ENCODE results near the gene CCDC3.
"Not testable (repeated sequence)": the region's sequence is repeated elsewhere in the genome, so short reads cannot be mapped to it uniquely, and the experiment has no call there.

CCDC3 gene

DNA sequence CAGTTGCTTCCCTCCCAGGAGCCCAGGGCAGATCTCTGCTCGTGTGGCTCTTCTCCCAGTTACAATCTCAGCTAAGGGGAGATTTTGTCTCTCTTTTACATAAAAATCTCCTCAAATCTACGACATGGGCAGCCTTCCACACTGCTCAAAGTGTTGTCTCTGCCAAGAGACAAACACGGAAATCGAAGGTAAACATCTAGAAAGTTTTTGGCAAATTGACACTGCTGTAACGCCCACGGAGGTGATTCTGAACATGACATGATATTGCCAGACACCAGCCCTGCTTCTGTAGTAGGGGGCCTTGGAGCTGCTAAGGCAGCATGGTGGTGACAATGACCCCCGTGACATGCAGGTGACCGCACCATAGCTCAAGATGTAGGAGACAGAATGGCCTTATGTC, 128.3 kb downstream of the CCDC3 start:
- Histone ChIP-seq H3K4me3 (ENCODE audit: low read length in 2 of 2) (no peak overlapping the region), H3K36me3 (ENCODE audit: control insufficient read depth in 2 of 2, insufficient read depth in 2 of 2, low read length in 2 of 2) (no peaks in the 10 kb centered on the region), H3K9ac (ENCODE audit: low read length in 2 of 2) (no peak overlapping the region), H3K4me1 (ENCODE audit: control insufficient read depth, insufficient read depth, low read length) (peaks cover 8% of the 10 kb centered on the region), H3K27me3 (ENCODE audit: control insufficient read depth in 1 of 2, insufficient read depth in 2 of 2, low read length in 2 of 2) (no peaks in the 10 kb centered on the region), H3K9me3 (ENCODE audit: control insufficient read depth in 2 of 2, low read length in 2 of 2) (no peaks in the 10 kb centered on the region), H3K27ac (ENCODE audit: low read length) (no peak overlapping the region)

DNA sequence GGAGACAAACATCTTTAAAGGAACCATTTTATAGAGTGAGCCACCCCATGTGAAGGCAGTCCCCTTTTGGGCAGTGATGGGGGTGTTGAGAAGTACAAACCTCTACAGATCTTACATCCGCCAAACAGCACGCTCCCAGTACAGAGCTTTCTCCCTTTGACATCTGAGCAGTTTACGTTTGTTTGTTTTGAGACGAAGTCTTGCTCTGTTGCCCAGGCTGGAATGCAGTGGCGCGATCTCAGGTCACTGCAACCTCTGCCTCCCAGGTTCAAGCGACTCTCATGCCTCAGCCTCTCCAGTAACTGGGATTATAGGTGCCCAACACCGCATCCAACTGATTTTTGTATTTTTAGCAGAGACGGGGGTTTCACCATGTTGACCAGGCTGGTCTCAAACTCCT, 128.9 kb downstream of the CCDC3 start:
- Histone ChIP-seq H3K9me3 (ENCODE audit: control insufficient read depth in 2 of 2, low read length in 2 of 2) (no peaks in the 10 kb centered on the region), H3K9ac (ENCODE audit: low read length in 2 of 2) (no peak overlapping the region), H3K27ac (ENCODE audit: low read length) (no peak overlapping the region), H3K36me3 (ENCODE audit: control insufficient read depth in 2 of 2, insufficient read depth in 2 of 2, low read length in 2 of 2) (no peaks in the 10 kb centered on the region), H3K4me1 (ENCODE audit: control insufficient read depth, insufficient read depth, low read length) (peaks cover 8% of the 10 kb centered on the region), H3K4me3 (ENCODE audit: low read length in 2 of 2) (no peak overlapping the region), H3K27me3 (ENCODE audit: control insufficient read depth in 1 of 2, insufficient read depth in 2 of 2, low read length in 2 of 2) (no peaks in the 10 kb centered on the region)

DNA sequence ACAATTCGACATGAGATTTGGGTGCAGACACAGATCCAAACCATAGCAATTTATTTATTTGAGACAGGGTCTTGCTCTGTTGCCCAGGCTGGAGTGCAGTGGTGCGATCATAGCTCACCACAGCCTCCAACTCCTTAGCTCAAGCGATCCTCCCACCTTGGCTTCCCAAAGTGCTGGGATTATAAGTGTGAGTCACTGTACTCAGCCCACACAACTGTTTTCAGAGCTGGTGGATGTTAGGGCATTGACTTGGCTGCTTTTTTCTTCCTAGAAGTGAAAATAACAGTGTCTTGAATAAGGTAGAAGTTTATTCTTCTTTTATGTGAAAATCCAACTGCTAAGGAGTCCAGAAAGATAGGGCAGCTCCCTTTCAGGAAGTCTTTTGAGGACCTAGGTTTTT, 132.1 kb downstream of the CCDC3 start:
- no peaks in the 10 kb centered on the region for H3K27me3 ChIP-seq (ENCODE audit: control insufficient read depth in 1 of 2, insufficient read depth in 2 of 2, low read length in 2 of 2)
- no peaks in the 10 kb centered on the region for H3K9me3 ChIP-seq (ENCODE audit: control insufficient read depth in 2 of 2, low read length in 2 of 2)
- H3K27ac ChIP-seq (ENCODE audit: low read length): no peak overlapping the region
- no peaks in the 10 kb centered on the region for H3K4me1 ChIP-seq (ENCODE audit: control insufficient read depth, insufficient read depth, low read length)
- H3K4me3 ChIP-seq (ENCODE audit: low read length in 2 of 2): no peak overlapping the region
- H3K36me3 ChIP-seq (ENCODE audit: control insufficient read depth in 2 of 2, insufficient read depth in 2 of 2, low read length in 2 of 2): no peaks in the 10 kb centered on the region
- no peak overlapping the region for H3K9ac ChIP-seq (ENCODE audit: low read length in 2 of 2)

DNA sequence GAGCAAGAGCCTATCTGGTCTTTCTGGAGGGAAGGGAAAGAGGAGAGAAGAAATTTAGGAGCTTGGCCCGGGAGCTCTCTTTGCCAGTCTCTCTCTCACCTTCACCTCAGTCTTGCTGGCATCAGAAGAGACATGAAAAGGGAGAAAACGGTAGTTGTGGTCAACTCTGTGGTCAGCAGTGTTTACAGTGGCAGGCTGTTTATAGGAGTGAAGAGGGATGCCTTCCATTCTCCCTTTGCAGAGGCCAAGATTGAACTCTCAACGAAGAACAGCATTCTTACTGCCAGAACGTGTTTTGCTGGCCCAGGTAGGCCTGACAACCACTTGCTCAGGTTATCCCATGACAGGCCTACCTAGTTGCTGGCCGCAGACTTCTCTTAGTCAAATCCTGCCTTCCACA, 133.3 kb downstream of the CCDC3 start:
- H3K27me3 ChIP-seq (ENCODE audit: control insufficient read depth in 1 of 2, insufficient read depth in 2 of 2, low read length in 2 of 2): no peaks in the 10 kb centered on the region
- no peak overlapping the region for H3K4me3 ChIP-seq (ENCODE audit: low read length in 2 of 2)
- H3K9ac ChIP-seq (ENCODE audit: low read length in 2 of 2): no peak overlapping the region
- H3K9me3 ChIP-seq (ENCODE audit: control insufficient read depth in 2 of 2, low read length in 2 of 2): no peaks in the 10 kb centered on the region
- no peaks in the 10 kb centered on the region for H3K4me1 ChIP-seq (ENCODE audit: control insufficient read depth, insufficient read depth, low read length)
- no peak overlapping the region for H3K27ac ChIP-seq (ENCODE audit: low read length)
- H3K36me3 ChIP-seq (ENCODE audit: control insufficient read depth in 2 of 2, insufficient read depth in 2 of 2, low read length in 2 of 2): no peaks in the 10 kb centered on the region

DNA sequence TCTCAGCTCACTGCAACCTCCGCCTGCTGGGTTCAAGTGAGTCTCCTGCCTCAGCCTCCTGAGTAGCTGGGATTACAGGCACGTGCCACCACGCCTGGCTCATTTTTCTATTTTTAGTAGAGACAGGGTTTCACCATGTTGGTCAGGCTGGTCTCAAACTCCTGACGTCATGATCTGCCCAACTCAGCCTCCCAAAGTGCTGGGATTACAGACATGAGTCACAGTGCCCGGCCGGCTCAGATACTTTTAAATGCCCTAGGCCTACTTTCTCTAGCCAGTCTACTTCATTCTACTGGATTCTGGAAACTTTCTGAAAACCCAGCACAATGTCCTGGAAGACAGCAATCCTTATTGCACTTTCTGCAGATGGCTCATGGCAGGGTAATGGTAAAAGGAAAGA, 136.0 kb downstream of the CCDC3 start:
- H3K36me3 ChIP-seq (ENCODE audit: control insufficient read depth in 2 of 2, insufficient read depth in 2 of 2, low read length in 2 of 2); H3K4me1 ChIP-seq (ENCODE audit: control insufficient read depth, insufficient read depth, low read length): not testable (repeated sequence)

DNA sequence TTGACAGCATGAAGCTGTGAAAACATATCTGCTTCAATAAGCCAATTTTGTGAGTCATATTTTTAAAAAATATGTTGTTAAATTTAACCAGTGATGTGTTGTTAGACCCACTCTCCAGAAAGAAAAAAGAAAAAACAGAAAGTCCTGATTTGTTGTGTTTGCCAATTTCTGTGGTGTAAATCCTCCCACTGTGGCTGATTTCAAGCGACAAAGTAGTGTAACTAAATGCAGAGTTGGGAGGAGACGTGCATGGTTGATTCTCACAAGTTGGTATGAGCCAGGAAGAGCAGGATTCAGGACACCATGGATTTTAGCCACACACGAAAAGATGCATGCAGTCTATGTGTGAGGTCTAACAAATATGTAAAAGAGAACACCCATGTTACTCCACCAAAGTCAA, 139.1 kb downstream of the CCDC3 start:
- Histone ChIP-seq H3K4me3 (ENCODE audit: low read length in 2 of 2) (no peak overlapping the region), H3K27ac (ENCODE audit: low read length) (no peak overlapping the region), H3K27me3 (ENCODE audit: control insufficient read depth in 1 of 2, insufficient read depth in 2 of 2, low read length in 2 of 2) (no peaks in the 10 kb centered on the region), H3K9ac (ENCODE audit: low read length in 2 of 2) (no peak overlapping the region), H3K9me3 (ENCODE audit: control insufficient read depth in 2 of 2, low read length in 2 of 2) (no peaks in the 10 kb centered on the region), H3K36me3 (ENCODE audit: control insufficient read depth in 2 of 2, insufficient read depth in 2 of 2, low read length in 2 of 2) (no peaks in the 10 kb centered on the region), H3K4me1 (ENCODE audit: control insufficient read depth, insufficient read depth, low read length) (no peaks in the 10 kb centered on the region)

More for the DNA sequence above, 136.0 kb downstream of the CCDC3 start:
- not testable (repeated sequence) for H3K27me3 ChIP-seq (ENCODE audit: control insufficient read depth in 1 of 2, insufficient read depth in 2 of 2, low read length in 2 of 2); H3K4me3 ChIP-seq (ENCODE audit: low read length in 2 of 2); H3K9ac ChIP-seq (ENCODE audit: low read length in 2 of 2); H3K9me3 ChIP-seq (ENCODE audit: control insufficient read depth in 2 of 2, low read length in 2 of 2); H3K27ac ChIP-seq (ENCODE audit: low read length)

DNA sequence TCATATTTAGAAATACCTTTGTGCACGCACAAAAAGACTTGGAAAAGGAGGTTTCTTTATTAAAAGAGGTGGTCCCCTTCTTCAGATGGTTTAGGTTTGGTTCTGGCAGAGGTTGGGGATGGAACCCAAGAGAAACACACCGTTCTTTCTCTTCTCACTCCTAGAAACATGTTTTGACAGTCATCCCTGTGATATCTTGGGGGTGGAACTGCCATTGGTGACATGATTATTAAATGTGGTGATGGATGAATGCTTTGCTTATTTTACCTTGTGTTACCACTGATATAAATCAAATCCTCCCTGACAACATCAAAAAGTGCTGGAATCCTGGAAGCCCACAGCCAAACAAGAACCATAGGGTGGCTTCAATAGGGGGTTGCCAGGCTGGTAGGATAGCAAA, 146.5 kb downstream of the CCDC3 start:
- Histone ChIP-seq H3K36me3 (ENCODE audit: control insufficient read depth in 2 of 2, insufficient read depth in 2 of 2, low read length in 2 of 2) (no peaks in the 10 kb centered on the region), H3K4me3 (ENCODE audit: low read length in 2 of 2) (no peak overlapping the region), H3K27me3 (ENCODE audit: control insufficient read depth in 1 of 2, insufficient read depth in 2 of 2, low read length in 2 of 2) (no peaks in the 10 kb centered on the region), H3K9ac (ENCODE audit: low read length in 2 of 2) (no peak overlapping the region), H3K9me3 (ENCODE audit: control insufficient read depth in 2 of 2, low read length in 2 of 2) (no peaks in the 10 kb centered on the region), H3K4me1 (ENCODE audit: control insufficient read depth, insufficient read depth, low read length) (no peaks in the 10 kb centered on the region), H3K27ac (ENCODE audit: low read length) (no peak overlapping the region)

DNA sequence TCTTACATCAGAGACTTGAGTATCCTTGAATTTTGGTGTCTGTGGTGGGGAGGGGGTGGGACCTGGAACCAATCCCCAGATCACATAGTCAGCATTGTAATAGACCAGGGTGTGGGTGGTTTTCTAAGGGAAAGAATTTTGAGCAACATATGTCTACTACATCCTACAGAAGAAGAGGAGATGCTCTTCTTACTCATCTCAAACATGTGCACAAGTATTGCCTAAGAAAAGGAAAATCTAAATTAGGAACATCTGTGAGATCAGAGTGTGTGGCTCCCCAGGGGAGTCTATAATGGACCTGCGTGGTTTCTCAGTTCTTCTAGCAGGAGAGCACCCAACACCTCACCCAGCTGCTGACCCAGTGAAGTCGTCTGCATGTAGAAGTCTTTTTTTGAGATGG, 148.8 kb downstream of the CCDC3 start:
- H3K9me3 ChIP-seq (ENCODE audit: control insufficient read depth in 2 of 2, low read length in 2 of 2): no peaks in the 10 kb centered on the region
- no peak overlapping the region for H3K9ac ChIP-seq (ENCODE audit: low read length in 2 of 2)
- no peak overlapping the region for H3K4me3 ChIP-seq (ENCODE audit: low read length in 2 of 2)
- H3K27ac ChIP-seq (ENCODE audit: low read length): no peak overlapping the region
- H3K4me1 ChIP-seq (ENCODE audit: control insufficient read depth, insufficient read depth, low read length): peaks cover 4% of the 10 kb centered on the region
- H3K27me3 ChIP-seq (ENCODE audit: control insufficient read depth in 1 of 2, insufficient read depth in 2 of 2, low read length in 2 of 2): no peaks in the 10 kb centered on the region
- H3K36me3 ChIP-seq (ENCODE audit: control insufficient read depth in 2 of 2, insufficient read depth in 2 of 2, low read length in 2 of 2): no peaks in the 10 kb centered on the region

DNA sequence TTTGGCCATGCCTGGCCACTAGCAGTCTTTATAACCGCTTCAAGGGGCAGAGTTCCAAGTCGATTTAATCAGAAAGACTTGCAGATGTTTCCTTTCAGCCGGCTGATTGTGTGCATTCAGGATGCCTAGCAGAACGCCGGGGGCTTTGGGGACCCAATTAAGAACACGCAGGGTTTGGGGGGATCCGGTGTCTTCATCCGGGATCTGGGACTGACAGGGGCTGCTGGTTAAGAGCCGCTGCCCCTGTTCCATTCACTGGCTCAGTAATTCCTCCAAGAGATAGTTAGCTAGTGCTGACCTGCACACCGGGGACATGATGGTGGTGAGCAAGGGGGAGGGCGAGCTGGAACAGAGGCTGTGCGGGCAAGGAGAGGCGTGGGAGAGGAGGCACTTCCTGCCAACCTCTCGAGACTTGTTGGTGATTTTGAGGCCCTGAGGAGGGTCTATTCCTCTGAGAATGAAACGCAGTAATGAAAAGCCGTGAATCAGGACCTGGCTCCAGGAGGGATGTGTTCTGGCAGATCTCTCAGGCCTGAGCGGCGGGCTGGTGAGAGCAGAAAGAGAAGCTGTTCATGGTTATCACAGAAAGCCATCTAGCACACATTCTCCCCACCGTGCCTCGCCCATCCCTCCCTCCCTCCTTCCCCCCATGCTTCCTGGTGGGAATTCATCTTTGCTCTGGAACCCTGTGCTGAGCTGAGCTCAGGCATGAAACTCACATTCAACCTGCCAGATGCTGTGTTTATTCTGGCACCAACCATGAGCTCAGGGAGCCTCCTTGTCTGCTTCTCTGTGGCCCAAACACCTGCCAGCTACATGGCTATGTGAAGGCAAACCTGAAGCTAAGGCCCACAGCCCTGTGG, 152.0 kb downstream of the CCDC3 start:
- Histone ChIP-seq H3K36me3 (ENCODE audit: control insufficient read depth in 2 of 2, insufficient read depth in 2 of 2, low read length in 2 of 2) (no peaks in the 10 kb centered on the region), H3K27me3 (ENCODE audit: control insufficient read depth in 1 of 2, insufficient read depth in 2 of 2, low read length in 2 of 2) (no peaks in the 10 kb centered on the region), H3K4me1 (ENCODE audit: control insufficient read depth, insufficient read depth, low read length) (peaks cover 12% of the 10 kb centered on the region), H3K27ac (ENCODE audit: low read length) (no peak overlapping the region), H3K4me3 (ENCODE audit: low read length in 2 of 2) (peak overlapping the region in 1 of 2 donors; percentile 8), H3K9me3 (ENCODE audit: control insufficient read depth in 2 of 2, low read length in 2 of 2) (no peaks in the 10 kb centered on the region), H3K9ac (ENCODE audit: low read length in 2 of 2) (no peak overlapping the region)

DNA sequence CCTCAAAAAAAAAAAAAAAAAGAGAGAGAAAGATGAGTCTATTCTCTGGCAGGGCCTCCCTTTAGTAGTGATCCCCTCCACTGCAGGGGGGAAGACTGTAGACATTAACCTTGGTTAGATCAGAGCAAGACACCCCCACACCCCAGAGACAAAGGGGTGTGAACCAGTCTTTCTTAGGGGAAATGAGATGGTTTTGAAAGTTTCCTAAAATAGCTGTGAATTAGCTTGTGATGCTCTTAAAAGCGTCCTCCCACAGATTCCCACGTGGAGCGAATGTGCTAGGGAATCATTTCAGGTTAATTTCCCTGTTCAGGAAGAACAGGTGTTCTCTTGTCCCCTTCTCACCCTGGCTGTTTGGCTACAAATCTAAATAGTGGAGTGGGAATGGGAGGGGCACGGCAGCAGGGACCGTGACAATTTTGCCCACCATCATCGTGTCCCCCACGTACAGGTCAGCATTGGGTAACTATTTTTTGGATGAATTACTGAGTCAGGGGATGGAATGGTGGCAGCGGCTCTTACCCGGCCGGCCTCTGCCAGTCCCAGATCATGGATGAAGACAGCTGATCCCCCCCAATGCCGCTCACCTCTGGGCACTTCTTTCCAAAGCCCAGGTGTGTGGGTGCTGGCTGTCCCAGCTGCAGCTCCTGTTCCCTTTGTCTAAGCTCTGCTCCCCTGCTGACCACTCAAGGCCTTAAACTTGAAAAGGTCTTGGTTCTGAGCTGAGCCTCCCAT, 152.9 kb downstream of the CCDC3 start:
- Histone ChIP-seq H3K27me3 (ENCODE audit: control insufficient read depth in 1 of 2, insufficient read depth in 2 of 2, low read length in 2 of 2) (no peaks in the 10 kb centered on the region), H3K36me3 (ENCODE audit: control insufficient read depth in 2 of 2, insufficient read depth in 2 of 2, low read length in 2 of 2) (no peaks in the 10 kb centered on the region), H3K9me3 (ENCODE audit: control insufficient read depth in 2 of 2, low read length in 2 of 2) (no peaks in the 10 kb centered on the region), H3K4me3 (ENCODE audit: low read length in 2 of 2) (no peak overlapping the region), H3K27ac (ENCODE audit: low read length) (no peak overlapping the region), H3K4me1 (ENCODE audit: control insufficient read depth, insufficient read depth, low read length) (peaks cover 14% of the 10 kb centered on the region), H3K9ac (ENCODE audit: low read length in 2 of 2) (no peak overlapping the region)
